ENCODE data around the gene TBRG4.

Gene TBRG4

DNA sequence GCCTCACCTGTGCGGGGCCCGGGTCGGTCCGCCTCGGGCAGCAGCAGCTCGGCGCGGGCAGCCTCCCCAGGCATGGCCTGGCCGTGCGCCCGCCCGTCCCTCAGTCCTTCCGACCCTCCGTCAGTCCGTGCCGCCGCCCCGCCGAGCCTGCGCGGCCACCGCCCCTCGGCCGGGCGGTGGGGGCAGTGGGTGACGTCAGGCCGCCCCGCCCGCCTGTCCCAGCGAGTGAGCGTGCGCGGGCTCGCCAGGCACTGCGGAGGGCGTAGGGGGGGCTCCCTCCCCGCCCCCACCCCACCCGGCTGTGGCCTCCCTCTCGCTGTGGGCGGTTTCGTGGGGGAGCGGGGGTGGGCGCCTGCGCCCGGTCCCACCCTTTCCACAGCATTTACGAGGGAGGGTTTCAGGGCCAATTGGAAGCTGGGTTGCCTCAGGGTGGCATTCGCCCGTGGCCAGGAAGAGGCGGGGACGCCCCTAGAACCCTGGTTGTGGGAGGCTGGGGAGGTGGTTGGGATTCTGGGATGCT lies 22.6 kb downstream of the TBRG4 start, which contains the start of gene NACAD:
NACAD (minus strand) TSS at position 149 of the 520 bp plus-strand sequence; CDS start at position 74, 75 bp downstream.
- no peak for DNase-seq (ENCODE audit: low read depth)

DNA sequence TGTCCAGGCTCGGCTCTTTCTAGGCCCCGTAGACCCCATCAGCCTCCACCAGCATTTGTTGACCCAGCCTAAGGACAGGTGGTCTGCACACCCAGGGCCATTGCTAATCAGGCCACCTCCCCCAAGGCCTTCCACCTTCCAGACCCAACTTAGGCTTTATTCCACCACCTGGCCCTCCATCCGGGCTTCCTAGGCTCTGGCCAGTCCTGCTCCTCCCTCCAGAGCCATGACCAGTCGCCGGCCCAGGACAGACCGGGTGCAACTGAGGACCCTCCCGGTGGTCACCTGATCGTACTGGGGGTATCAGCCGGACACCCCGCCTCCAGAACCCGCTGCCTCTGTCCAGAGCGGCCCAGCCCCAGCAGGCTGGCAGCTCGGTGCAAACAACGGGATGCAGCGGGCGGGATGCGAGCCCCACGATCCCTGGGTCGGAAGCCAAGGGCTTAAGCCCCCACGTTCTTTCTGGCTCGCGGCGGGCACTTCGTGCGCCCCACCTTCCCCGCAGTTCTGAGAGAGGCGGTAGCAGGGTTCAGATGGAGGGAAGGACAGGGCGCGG lies 23.3 kb downstream of the TBRG4 start:
- DNase-seq (ENCODE audit: low read depth) = no peak

DNA sequence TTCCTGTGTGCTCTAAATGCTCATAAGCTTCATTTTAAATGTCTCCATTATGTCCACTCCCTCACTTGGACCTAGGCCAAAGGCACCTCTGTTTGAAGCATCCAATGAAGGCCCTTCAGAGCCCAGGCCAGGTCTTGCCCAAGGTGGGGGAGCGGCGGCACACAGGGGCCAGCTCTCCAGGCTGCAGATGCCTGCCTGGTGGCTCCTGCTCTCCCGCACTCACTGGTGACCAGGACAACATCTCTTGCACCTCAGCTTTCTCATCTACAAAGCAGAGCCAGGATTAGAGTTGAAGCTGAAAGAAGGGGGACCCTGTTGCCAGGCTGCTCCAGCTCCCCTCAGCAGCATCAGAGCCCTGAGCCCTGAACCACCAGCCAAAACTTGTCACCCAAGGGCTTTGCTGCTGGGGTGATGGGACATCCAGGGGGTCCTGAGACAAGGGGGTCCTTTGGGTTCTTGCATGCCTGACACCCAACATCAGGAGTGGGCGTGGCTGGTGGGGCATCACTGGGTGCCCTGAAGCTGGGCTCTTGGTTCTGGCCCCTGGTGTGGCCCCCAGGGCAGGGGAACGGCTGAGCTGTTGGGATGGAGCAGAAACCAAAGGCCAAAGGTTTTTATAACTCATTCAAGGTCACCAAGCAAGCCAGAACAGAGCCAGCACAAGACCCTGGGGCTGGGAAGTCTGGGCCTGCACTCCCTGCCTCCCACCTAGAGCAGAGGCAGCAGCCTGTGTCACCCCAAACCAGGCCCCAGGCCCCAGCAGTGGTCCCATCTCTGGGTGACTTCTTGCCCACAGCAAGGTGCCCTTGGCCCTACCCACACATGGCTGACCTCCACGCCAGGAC lies 24.0 kb downstream of the TBRG4 start:
- no peak for DNase-seq (ENCODE audit: low read depth)

DNA sequence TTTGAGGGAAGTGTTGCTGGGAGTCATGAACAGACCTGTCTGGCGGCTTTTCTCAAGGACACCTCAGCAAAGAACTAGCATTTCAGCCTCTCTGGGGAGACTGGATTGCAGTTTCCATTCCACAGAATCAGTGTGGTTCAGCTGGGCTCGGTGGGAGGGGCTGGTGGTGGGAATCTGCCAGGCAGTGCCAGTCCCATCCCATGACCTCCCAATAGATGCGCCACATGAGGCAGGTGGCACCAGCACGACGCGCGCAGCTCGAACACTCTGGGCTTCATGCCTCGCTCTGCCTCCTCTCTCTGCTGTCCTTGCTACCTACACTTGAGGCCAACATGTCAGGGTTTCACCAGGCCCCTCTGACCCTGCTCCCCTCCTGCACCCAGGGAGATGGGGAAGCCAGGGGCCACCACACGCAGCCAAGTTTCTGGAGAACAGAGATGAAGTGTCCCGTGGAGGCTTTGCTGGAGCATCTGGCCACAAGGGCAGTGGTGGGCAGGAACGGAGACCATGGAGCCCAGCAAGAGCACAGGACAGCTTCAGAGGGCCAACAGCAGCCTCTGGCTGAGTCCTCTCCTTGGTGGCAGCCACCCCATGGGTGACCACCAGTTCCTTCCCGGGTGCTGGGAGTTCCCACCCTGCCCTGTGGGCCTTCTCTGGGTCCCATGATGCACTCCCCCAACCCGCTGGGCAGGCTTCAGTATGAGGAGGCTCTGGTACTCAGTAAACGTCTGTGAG lies 25.0 kb downstream of the TBRG4 start:
- DNase-seq (ENCODE audit: low read depth) = no peak

DNA sequence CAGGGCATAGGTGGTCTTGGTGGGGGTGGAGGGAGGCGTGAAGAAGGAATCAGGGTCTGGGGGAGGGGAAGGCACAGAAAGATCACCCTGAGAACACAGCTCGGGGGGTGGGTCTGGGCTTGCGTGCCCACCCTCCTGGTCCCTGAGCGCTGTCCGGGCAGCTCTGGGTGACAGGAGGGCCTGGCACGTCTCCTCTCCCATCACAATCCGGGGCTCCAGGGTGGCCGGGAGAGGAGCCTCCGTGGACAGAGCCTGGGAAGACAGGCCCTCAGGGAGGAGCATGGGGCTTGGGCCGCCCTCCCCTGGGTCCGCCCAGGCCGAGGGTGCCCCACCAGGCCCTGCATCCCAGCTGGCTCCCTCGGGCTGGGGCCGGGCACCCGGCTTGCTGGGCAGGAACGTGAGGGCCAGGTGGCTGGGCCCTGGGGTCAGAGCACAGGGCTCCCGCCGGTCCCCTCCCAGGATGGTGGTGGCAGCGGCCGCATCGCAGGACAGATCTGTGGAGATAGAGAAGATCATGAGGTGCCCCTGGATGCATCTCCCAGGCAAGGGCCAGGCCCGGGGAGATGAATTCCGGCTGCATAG lies 25.8 kb downstream of the TBRG4 start:
- DNase-seq (ENCODE audit: low read depth) = no peak

DNA sequence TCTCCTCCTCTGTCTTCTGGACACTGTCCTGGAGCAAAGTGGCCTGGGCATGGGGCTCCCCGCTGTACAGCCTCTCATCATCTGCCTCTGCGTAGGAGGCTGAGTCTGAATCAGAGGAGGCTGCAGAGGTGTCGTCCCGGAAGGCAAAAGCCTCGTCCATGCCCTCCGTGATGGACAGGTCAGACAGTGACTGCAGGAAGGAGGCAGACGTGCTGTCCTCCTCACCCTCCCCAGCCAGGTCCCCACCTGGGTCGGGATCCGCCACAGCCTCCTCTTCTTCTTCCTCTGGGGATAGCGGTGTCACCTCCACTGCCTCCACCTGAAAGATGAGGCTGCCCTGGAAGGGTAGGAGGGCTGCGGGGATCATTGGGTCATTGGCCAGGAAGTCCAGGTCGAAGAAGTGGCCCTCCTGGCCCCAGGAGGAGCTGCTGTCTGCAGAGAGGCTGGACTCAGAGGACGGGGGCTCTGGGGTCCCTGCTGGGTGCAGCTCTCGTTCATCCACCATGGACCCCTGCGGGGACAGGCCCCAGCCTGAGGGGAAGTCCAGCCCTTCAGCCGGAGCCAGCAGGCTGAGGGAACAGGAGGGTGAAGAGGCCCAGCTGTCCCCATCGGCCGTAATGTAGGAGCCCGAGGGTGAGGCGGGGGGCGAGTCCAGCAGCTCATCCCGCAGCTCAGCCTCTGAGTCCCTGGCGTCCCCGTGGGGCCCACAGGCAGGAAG lies 26.4 kb downstream of the TBRG4 start:
- no peak for DNase-seq (ENCODE audit: low read depth)

DNA sequence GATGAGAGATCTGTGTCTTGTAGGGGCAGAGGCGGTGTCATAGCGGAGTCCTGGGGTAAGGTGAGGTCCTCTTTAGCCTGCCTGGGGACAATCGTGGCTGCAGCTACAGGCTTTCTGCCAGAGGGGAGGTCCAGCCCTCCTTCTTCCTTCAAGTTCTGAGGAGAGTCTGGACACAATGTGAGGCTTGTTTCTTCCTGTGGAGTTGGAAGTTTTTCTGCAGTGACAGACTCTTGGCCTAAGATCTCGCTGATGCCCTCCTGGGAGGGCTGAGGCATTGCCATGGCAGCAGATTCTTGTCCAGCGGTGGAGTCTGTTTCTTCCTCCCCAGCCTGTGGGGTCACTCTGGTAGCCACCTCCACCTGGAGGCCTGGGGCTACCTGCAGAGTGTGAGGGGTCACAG lies 27.2 kb downstream of the TBRG4 start:
- DNase-seq (ENCODE audit: low read depth) = no peak

DNA sequence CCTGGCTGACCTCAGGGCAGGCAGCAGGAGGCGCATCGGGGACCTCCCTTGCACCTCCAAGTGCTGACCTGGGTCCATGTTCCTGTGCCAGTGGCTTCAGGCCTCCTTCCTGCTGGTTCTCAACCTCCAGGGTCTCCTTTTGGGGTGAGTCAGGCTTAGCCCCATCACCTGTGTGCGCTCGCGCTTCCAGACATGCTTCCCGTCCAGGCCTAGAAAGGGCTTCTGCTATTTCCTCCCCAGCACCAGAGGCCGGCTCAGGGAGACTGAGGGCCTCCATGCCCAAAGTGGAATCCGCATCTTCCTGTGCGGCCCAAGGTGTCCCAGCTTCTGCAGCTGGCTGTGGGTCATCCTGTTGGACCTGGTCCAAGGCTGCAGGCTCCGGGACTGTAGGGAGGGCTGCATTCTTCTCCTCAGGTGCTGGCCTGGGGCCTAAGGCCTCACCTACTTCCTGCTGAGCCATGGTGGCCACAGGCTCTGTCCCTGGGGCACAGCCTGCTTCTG lies 28.6 kb downstream of the TBRG4 start:
- no peak for DNase-seq (ENCODE audit: low read depth)

DNA sequence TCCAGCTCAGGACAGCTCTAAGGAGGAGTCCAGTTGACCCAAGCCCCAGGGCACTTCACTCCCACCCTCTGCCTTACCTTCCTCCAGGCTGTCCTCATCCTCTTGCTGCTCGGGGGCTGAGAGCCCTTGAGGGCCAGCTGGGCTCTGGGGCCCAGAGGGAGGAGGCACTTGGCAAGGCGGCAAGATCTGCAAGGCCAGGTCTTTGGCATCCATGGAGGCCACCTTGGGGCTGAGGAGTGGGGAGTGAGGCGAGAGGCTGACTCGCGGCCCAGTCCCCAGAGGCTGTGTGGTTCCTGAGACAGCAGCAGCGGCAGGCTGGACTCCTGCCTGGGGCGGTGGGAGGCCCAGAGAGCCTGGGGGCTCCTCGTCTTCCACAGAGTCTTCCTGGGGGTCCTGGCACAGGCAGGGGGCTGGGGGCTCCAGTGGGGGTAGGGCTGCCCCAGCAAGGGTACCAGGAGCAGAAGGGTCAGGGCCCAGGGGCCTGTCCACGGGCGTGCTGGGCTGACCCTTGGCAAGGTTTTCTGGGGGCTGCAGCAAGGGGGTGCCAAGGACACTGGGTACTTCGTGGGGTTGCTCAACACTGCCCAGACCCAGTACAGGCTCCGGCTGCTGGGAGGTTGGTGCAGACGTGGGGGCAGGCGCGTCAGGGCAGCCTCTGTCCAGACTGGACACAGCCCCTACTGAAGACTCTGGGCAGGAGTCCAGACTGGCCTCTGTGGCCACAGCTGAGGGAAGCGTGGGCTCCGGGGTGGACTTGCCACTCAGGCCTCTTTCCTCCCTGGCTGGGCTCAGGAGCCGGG lies 29.3 kb downstream of the TBRG4 start:
- DNase-seq (ENCODE audit: low read depth) = no peak

DNA sequence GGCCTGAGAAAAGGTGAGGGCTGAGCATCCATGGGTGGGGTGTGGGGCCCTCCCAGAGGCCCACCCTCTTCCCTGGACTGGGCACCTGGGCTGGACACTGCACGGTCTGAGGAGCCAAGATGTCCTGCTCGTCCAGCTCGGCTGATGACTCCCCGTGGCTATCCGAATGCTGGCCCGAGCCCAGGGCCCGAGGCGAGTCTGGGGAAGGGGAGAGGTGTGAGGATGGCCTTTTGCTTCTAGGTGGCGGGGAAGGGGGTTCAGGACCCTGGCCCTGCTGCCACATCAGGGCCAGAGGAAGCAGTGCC lies 29.9 kb downstream of the TBRG4 start:
- DNase-seq (ENCODE audit: low read depth) = no peak

DNA sequence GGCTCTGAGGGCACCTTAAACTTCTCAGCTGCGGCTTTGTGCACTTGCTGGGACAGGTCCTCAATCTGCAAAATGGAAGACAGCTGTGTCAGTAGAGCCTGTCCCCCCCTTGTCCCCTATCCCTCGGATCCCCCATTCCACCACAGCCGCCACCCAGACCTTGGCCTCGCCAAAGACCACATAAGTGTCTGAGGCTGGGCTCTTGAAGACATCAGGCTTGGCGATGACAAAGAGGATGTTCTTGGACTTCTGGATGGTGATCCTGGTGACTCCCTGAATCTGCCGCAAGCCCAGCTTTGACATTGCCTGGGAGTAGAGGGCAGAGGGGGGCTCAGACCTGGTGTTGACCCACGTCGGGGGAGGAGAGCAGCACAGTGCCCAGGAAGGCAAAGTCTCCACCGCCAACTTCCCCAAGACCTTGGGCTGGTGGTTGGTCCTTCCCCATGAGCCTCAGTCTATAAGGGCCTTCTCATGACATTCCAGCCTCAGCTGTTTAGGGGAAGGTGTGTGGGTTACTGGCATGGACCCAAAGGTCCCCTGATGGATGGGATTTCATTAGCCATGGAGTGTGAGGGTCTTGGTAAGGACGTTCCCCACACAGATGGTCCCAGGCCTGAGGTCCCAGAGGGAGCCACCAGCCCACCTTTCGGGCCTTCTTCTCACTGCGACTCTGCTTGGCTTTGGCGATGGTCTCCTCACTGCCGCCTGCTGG lies 30.4 kb downstream of the TBRG4 start:
- no peak for DNase-seq (ENCODE audit: low read depth)

DNA sequence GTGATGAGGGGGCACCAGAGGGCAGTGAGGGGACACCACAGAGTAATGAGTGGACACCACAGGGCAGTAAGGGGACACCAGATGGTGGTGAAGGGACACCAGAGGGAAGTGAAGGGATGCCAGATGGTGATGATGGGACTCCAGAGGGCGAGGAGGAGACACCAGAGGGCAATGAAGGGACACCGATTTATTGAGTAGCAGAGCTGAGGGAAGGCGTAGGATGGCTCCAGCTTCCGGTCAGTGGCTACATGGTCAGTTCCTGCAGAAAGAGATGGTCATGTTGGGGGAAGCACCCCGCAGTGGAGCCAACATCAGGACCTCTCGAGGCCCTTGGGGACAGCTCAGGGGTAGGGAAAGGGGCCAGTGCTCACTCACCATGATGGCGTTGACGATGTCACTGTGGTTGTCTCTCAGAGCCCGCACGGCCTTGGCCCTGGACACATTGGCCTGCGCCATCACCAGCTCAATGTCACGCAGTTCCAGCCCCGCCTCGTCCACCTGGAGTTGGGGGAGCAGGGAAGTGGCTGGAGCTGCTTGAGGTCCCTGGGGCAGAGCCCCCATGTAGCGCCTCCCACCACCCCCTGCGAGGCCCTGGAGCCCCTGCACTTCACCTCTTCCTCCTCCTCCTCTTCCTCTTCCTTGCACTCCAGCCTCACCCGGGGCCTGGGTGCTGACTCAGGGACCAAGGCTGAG lies 31.1 kb downstream of the TBRG4 start:
- no peak for DNase-seq (ENCODE audit: low read depth)

DNA sequence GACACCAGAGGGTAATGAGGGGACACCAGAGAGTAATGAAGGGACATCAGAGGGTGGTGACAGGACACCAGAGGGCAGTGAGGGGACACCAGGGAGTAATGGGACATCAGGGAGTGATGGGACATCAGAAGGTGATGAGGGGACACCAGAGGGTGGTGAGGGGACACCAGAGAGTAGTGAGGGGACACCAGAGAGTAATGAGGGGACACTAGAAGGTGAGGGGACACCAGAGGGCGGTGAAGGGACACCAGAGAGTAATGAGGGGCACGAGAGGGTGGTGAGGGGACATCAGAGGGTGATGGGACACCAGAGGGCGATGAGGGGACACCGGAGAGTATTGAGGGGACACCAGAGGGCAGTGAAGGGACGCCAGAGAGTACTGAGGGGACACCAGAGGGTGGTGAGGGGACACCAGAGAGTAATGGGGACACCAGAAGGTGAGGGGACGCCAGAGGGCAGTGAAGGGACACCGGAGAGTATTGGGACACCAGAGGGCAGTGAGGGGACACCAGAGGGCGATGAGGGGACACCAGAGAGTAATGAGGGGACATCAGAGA lies 33.3 kb downstream of the TBRG4 start:
- no peak for DNase-seq (ENCODE audit: low read depth)

DNA sequence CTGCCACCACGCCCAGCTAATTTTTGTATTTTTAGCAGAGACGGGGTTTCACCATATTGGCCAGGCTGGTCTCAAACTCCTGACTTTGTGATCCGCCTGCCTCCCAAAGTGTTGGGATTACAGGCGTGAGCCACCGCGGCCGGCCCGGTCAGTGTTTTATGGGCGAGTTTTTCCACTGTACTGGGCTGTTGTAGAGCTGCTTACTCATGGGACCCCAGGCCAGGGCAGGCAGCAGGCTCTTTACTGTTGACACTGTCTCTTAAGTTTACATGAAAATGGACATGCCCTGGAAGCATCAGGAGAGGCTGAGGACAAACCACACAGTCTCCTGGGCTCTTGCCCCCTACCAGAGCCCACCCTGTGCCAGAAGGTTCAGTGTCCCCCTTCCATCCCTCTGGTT lies 33.9 kb downstream of the TBRG4 start:
- DNase-seq (ENCODE audit: low read depth) = no peak

DNA sequence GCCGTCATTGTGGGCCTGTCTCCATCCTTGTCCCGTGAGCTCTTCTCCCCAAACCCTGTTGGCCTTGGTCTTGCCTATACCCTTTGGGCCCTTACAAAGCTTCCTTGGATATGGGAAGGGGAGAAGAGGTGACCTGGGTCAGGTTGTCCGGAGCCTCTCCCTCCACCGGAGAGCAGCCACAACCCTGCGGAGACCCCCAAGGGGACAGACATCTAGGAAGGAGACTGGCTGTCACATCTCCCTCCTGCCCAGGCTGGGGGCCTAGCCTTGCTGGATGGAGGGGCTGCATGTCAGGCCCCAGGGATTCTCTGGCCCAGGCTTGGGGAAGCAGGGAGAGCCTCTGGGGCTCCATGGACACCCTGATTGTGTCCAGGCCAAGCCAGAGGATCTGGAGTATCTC lies 34.6 kb downstream of the TBRG4 start:
- no peak for DNase-seq (ENCODE audit: low read depth)

DNA sequence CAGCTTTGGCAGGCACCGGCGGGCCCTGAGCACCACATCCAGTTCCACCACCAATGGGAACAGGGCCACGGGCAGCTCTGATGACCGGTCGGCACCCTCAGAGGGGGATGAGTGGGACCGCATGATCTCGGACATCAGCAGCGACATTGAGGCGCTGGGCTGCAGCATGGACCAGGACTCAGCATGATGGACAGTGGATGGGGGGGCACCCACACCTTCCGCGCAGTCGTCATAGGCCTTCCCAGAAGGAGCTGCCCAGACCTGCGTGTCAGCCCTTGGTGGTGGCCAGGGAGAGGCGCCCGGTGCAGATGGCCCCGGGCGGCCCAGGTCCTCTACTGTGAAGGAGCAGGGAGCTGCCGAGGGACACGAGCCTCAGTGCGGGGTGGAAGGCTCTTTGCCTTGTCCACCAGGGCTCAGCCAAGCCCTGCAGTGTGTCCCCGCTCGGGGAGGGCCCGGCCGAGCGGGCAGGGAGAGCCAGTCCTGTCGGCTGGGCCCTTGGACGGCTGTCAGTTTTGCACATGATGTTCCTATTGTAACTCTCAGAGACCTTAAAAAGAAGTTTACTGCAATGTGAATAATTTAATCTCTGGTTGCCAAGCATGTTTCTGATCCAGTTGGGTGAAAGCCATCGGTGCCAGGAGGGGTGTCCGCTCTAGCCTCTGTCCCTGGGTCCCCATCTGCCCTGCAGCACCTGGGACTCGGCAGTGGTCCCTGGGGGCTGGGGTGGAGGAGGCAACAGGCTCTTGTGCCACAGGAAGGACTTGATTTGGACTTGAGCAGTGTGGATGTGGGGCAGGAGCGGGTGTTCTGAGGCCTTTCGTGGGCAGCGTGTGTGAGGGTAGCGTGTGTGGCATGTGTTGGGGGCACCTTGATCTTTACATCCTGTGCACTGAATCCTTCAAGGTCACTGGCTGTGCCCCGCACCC lies 35.4 kb downstream of the TBRG4 start:
- DNase-seq (ENCODE audit: low read depth) = no peak

DNA sequence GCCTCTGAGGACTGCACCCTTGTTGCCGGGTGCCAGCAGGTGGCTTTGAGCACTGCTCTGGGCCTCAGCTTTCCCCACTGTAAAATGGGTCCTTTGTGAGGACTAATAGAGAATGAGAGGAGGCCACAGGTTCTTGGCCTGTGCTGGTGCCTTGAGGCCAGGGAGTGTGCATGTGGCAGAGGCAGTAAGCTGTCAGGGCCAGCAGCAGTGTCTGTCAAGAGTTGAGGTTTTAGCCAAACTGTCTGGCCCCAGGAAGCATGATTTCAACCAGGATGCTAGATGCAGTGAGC lies 36.2 kb downstream of the TBRG4 start:
- no peak for DNase-seq (ENCODE audit: low read depth)

DNA sequence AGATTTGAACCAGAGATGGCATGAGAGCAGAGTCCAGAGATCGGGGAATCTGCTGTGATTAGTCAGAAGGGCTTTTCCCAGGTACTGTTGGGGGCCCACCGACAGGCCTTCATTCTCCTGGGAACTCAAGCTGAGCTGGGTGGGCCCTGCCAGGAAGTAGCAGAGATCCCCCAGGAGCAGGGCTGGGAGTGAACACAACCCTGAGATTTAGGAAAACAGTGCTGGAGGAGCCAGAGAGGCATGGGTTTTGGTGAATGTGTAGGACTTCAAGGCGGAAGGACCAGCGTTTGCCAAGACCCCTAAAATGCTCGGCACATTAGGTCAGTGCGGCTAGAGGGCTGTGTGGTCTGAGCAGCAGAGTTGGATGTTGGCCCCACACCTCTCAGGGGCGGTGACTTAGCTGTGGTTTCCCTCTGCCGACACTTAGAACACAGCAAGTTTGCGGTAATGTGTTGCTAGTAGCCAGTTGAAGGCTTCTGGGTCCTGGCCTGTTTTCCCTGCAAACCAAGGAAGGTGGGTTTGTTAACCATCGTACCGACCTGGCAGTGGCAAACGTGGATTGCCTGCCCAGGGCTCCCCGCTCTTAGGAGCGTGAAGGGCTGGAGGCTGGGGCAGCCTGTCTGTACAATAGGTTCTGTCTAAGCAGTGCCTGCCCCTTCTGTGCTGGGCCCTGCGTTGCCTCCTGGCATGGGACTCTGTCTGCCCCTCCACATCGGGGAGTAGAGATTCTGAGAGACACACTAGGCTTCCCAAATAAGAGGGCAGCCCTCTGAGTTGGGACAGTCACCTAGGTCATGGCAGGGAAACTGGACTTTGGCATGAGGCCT lies 36.8 kb downstream of the TBRG4 start:
- DNase-seq (ENCODE audit: low read depth) = no peak

Measured in HS-27A (cell line).